DMS 273 treated with DMSO at 0.1 percent for 48 hours (cell line): ENCODE measurements around the gene ARMC3.
A peak's percentile ranks its signal among the peaks of the same experiment; 100 is the strongest.
"Not testable (repeated sequence)": the region's sequence is repeated elsewhere in the genome, so short reads cannot be mapped to it uniquely, and the experiment has no call there.

Experiments
- DNase-seq: peaks from one replicate; lab custom pipeline; 2025; lab: John Stamatoyannopoulos, UW

ARMC3 gene

GRCh38 chr10:23072593-23072992 lies 144.7 kb downstream of the ARMC3 start:
- DNase-seq, result not testable (repeated sequence)

- no peak for DNase-seq
Measured at GRCh38 chr10:23073527-23073926, 145.7 kb downstream of the ARMC3 start.

GRCh38 chr10:23075672-23076071 lies 147.8 kb downstream of the ARMC3 start:
- DNase-seq, result no peak

- DNase-seq, result no peak
Measured at GRCh38 chr10:23078114-23078513, 150.3 kb downstream of the ARMC3 start.

- DNase-seq, result peak; percentile 37
Measured at GRCh38 chr10:23079700-23080099, 151.8 kb downstream of the ARMC3 start.

GRCh38 chr10:23080262-23080661 lies 152.4 kb downstream of the ARMC3 start:
- DNase-seq, result no peak

GRCh38 chr10:23081221-23081750 lies 153.4 kb downstream of the ARMC3 start:
- no peak for DNase-seq

GRCh38 chr10:23081891-23082290 lies 154.0 kb downstream of the ARMC3 start:
- DNase-seq, result no peak
